AG09319 (cell line): ENCODE data around the gene JPH3.

ENCODE experiments used
- DNase-seq: peaks from one replicate; pipeline ENCODE4 v3.0.0-alpha.2; 2010; ENCODE audit warnings: low read depth; ENCODE audit errors: extremely low read depth
- TF ChIP-seq, protein P1 (sequence below): IDR thresholded peaks from 2 replicates; pipeline ENCODE4 v1.5.1; 2011; ENCODE audit warnings: low read depth, mild to moderate bottlenecking, inconsistent platforms, low read length, moderate library complexity

The JPH3 gene

GRCh38 chr16:87583453-87584131 lies 18.7 kb upstream of the JPH3 start:
- TF ChIP-seq, protein P1, sequence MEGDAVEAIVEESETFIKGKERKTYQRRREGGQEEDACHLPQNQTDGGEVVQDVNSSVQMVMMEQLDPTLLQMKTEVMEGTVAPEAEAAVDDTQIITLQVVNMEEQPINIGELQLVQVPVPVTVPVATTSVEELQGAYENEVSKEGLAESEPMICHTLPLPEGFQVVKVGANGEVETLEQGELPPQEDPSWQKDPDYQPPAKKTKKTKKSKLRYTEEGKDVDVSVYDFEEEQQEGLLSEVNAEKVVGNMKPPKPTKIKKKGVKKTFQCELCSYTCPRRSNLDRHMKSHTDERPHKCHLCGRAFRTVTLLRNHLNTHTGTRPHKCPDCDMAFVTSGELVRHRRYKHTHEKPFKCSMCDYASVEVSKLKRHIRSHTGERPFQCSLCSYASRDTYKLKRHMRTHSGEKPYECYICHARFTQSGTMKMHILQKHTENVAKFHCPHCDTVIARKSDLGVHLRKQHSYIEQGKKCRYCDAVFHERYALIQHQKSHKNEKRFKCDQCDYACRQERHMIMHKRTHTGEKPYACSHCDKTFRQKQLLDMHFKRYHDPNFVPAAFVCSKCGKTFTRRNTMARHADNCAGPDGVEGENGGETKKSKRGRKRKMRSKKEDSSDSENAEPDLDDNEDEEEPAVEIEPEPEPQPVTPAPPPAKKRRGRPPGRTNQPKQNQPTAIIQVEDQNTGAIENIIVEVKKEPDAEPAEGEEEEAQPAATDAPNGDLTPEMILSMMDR = no peak
- DNase-seq = no peak

DNA sequence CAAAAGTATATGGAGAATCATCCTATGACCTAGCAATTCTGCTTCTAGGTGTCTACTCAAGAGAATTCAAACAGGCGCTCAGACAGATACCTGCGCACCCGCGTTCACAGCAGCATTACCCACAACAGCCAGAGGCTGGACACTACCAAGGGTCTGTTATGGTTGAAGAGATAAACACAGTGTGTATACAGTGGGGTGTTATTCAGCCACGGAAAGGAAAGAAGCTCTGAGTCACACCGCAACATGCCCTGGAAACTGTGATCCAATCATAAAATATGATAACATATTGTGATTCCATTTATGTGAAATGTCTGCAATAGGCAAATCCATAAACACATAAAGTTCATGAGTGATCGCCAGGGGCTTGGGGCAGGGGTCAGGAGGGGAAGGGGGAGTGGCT lies 18.0 kb upstream of the JPH3 start:
- TF ChIP-seq, protein P1 = no peak
- DNase-seq = no peak

GRCh38 chr16:87584975-87585374 lies 17.3 kb upstream of the JPH3 start:
- TF ChIP-seq, protein P1 = no peak
- no peak for DNase-seq

GRCh38 chr16:87585442-87586200 lies 16.7 kb upstream of the JPH3 start:
- TF ChIP-seq, protein P1 = no peak
- no peak for DNase-seq

- TF ChIP-seq, protein P1 = no peak
- no peak for DNase-seq
These were observed 16.0 kb upstream of the JPH3 start for GRCh38 chr16:87586201-87586782.

GRCh38 chr16:87587636-87588035 lies 14.7 kb upstream of the JPH3 start:
- DNase-seq = no peak
- TF ChIP-seq, protein P1 = no peak
